DMS53 (cell line): Measurements from ENCODE around the gene TMEM198.

Experiments
- DNase-seq: peaks from one replicate; lab custom pipeline; 2025; lab: John Stamatoyannopoulos, UW

The TMEM198 gene

GRCh38 chr2:219562049-219563020, 18.5 kb downstream of the TMEM198 start:
- peak; percentile 23 for DNase-seq

- DNase-seq = no peak
Measured at GRCh38 chr2:219563271-219563928, 19.6 kb downstream of the TMEM198 start.

GRCh38 chr2:219565130-219566080, 21.6 kb downstream of the TMEM198 start:
- no peak for DNase-seq

GRCh38 chr2:219566640-219567039, 22.8 kb downstream of the TMEM198 start:
- DNase-seq = no peak

- DNase-seq = no peak
Measured at GRCh38 chr2:219567131-219567530, 23.3 kb downstream of the TMEM198 start.

- no peak for DNase-seq
Measured at GRCh38 chr2:219567791-219568361, 24.0 kb downstream of the TMEM198 start.

GRCh38 chr2:219569041-219569440, 25.2 kb downstream of the TMEM198 start:
- no peak for DNase-seq

GRCh38 chr2:219569635-219570034, 25.8 kb downstream of the TMEM198 start:
- no peak for DNase-seq

GRCh38 chr2:219570194-219570923, 26.5 kb downstream of the TMEM198 start:
- DNase-seq = peak; percentile 62

GRCh38 chr2:219570924-219571310, 27.1 kb downstream of the TMEM198 start:
- peak; percentile 55 for DNase-seq

- peak; percentile 87 for DNase-seq
Measured at GRCh38 chr2:219571311-219572236, 27.7 kb downstream of the TMEM198 start, which contains the start of gene OBSL1. TSS of gene OBSL1 (minus strand) at chr2:219571539. CDS start at chr2:219571232, 307 bp downstream.

- DNase-seq = no peak
Measured at GRCh38 chr2:219572237-219573001, 28.6 kb downstream of the TMEM198 start, which contains the start of gene INHA. TSS of gene INHA (plus strand) at chr2:219572310. CDS start at chr2:219572375, 65 bp downstream.

GRCh38 chr2:219573166-219573565, 29.3 kb downstream of the TMEM198 start:
- DNase-seq = no peak

GRCh38 chr2:219574484-219575311, 30.9 kb downstream of the TMEM198 start:
- peak; percentile 78 for DNase-seq

GRCh38 chr2:219575566-219576504, 32.0 kb downstream of the TMEM198 start:
- DNase-seq = peak; percentile 43

- peak; percentile 75 for DNase-seq
Measured at GRCh38 chr2:219576505-219577388, 32.9 kb downstream of the TMEM198 start.
